ENCODE measurements around the gene ARL16.
A peak's percentile ranks its signal among the peaks of the same experiment; 100 is the strongest.
"Not testable (repeated sequence)": the region's sequence is repeated elsewhere in the genome, so short reads cannot be mapped to it uniquely, and the experiment has no call there.

DNA sequence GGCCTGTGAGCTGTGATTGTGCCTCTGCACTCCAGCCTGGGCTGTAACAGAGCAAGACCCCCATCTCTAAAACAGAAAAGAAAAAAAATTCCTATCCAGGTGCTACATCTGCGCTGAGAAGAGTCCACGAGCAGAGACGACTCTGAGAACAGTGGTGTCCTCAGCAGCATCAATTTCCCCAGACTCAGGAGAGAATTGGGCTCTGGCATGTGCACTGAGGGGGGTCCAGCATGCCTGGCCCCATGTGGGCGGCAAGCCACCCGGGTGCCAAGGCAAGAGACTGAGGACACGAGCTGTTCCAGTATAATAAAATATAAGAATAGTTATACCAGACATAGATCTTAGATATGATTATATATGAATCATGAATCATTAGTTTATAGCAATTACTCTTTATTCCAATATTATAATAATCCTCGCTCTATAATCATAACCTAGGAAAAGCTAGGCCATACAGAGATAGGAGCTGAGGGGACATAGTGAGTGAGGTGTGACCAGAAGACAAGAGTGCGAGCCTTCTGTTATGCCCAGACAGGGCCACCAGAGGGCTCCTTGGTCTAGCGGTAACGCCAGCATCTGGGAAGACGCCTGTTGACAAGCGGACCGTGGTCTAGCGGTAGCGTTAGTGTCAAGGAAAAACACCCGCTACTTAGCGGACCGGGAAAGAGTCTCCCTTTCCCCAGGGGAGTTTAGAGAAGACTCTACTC is 7.9 kb downstream of the ARL16 start:
- TF ChIP-seq, protein P1, sequence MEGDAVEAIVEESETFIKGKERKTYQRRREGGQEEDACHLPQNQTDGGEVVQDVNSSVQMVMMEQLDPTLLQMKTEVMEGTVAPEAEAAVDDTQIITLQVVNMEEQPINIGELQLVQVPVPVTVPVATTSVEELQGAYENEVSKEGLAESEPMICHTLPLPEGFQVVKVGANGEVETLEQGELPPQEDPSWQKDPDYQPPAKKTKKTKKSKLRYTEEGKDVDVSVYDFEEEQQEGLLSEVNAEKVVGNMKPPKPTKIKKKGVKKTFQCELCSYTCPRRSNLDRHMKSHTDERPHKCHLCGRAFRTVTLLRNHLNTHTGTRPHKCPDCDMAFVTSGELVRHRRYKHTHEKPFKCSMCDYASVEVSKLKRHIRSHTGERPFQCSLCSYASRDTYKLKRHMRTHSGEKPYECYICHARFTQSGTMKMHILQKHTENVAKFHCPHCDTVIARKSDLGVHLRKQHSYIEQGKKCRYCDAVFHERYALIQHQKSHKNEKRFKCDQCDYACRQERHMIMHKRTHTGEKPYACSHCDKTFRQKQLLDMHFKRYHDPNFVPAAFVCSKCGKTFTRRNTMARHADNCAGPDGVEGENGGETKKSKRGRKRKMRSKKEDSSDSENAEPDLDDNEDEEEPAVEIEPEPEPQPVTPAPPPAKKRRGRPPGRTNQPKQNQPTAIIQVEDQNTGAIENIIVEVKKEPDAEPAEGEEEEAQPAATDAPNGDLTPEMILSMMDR (IDR thresholded peaks at IDR 0.05), result peak in 1 of 3 donors; percentile 46
- TF ChIP-seq POLR2A (IDR thresholded peaks at IDR 0.05), result not testable (repeated sequence)
